ENCODE results near the gene ZNF32. TPM values are rescaled to one million over a fixed set of nuclear protein-coding genes. Genes with fewer than 3 reads are reported as not detected.

ZNF32 gene
- total RNA-seq, 1 donor from 2014 or later: 38.1 TPM

DNA sequence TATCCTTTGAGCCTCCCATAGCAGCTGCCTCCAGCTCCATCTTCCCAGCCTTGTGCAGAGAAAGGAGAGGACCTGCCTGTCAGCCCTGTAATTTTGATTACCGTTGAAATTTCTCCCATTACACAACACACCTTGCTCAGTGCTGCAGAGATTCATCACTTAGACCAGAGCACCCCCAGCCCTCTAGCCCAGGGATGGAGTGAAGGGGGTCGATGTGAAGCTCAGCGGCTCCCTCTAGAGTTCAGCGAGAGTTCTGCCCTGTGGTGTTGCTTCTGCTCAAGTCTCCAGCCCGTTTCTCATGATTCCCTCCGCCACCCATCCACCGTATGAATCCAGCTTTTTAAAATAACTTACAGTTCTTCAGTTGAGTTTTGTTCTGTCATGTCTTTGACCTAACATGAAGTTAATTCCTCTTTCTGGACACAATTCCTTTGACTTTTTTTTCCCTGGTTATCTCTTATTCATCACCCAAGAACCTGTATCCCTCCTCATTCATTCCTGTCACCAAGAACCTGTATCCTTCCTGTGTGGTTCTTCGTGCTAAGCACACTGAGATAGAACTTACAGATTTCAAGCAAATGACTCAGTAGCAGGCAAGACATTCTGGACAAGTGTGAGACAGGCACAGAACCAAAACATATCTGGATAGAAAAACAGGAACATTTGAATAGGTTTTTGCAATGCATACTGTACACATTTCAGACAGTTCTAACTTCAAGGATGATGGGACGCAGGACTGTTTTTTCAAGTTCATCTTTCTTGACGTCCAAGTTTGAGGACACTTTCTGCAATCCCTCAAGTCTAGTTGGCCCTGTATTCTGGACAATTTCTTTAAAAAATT is 35.0 kb upstream of the ZNF32 start:
- intact Hi-C loops (cut with DNase I): no loop called here
- peak; percentile 70 for DNase-seq (ENCODE audit: low spot score)

- no peak for DNase-seq (ENCODE audit: low spot score)
- intact Hi-C loops (cut with DNase I): no loop called here
Measured at GRCh38 chr10:43682956-43683355, 34.3 kb upstream of the ZNF32 start.

- intact Hi-C loops (cut with DNase I): no loop called here
- DNase-seq (ENCODE audit: low spot score): peak; percentile 31
Measured at GRCh38 chr10:43681721-43682120, 33.0 kb upstream of the ZNF32 start.

GRCh38 chr10:43681220-43681619 is 32.5 kb upstream of the ZNF32 start:
- intact Hi-C loops (cut with DNase I): no loop called here
- DNase-seq (ENCODE audit: low spot score): no peak

DNA sequence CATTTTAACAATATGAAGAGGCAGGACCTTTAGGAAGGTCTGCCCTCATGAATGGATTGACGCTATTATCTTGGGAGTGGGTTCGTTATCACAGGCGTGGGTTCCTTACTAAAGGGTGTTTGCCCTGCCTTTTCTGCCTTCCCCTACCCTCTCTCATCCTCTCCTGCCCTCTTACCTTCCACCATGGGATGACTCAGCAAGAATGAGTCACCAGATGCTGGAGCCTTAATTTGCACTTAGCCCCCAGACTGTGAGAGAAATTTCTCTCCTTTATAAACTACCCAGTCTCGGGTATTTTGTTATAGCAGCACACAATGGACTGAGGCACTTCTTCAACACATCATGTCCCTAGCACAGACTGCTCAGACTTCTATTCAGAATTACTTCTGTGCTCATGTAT is 31.4 kb upstream of the ZNF32 start:
- intact Hi-C loops (cut with DNase I): no loop called here
- no peak for DNase-seq (ENCODE audit: low spot score)

DNA sequence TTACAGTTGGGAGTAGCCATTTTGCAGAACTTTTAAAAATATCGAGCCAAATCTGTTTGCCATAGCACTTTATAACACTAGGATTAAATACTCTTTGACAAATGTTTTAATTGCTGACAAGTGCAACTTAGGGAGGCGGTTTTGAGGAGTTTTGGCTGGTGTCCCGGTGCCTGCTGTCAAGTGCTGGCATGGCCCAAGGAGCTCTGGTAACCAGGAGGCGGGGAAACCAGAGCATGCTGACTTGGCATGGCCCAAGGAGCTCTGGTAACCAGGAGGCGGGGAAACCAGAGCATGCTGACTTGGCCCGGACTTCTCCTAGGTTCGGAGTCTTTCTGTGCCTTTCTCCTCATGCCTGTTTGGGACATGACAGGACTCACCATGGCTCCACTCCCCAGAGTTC is 30.8 kb upstream of the ZNF32 start:
- DNase-seq (ENCODE audit: low spot score): peak; percentile 85
- intact Hi-C loops (cut with DNase I): no loop called here

GRCh38 chr10:43678654-43679053 is 30.0 kb upstream of the ZNF32 start:
- no peak for DNase-seq (ENCODE audit: low spot score)
- intact Hi-C loops (cut with DNase I): no loop called here

DNA sequence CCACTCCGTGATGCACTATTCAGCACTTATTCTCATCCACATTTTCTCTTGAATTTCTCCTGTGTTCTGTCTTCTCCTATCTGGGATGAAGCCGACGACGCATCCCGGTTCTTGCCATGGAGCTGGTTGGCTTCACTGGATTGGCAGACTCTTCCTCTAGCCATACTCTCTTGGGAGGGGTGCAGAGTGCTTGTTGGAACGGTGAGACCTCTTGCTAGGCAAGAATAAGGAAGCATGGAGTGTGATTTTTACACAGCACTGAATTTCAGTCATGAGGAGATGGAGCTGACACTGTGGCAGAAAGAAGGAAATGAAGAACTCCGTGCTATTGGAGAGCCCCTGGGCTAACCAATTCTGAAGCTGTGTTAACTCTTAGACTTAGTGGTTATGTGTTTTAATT is 28.2 kb upstream of the ZNF32 start:
- intact Hi-C loops (cut with DNase I): no loop called here
- no peak for DNase-seq (ENCODE audit: low spot score)

- intact Hi-C loops (cut with DNase I): no loop called here
- no peak for DNase-seq (ENCODE audit: low spot score)
Measured at GRCh38 chr10:43676331-43676730, 27.6 kb upstream of the ZNF32 start.

DNA sequence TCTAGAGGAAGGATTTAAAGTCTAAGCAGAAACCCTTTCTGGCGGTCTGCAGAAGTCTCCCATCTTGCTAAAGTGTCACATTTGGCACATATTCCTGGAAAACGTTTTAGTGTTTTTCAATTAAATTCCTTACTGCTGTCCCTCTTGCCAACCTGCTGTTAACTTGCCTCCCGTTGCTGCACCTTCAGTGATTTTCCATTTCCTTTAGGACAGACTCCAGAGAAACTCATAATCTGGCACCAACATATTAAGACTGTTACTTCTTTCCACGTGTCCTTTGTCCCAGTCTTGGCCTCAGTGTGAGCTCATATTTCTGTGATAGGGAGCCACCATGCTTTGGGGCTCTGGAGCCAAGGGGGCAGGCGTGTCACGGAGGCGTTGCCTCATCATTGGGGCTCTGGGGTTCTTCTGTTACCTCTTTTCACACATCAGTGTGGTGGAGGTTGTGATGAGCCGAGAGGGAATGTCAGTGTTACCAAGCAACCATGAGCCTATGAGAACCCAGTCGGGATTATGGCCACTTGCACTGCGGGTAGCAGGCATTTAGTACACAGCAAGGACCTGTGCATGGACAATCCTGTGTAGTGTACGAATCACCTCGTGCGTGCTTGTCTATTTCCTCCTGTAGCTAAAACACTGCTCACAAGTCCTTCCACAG is 26.0 kb upstream of the ZNF32 start:
- intact Hi-C loops (cut with DNase I): loop anchor here (5.0 kb wide), 1 partner anchor 638 kb away; no protein-coding TSS in a partner anchor
- DNase-seq (ENCODE audit: low spot score): no peak

- DNase-seq (ENCODE audit: low spot score): no peak
- intact Hi-C loops (cut with DNase I): loop anchor here (2.0 to 5.0 kb wide), 2 partner anchors 639 to 1191 kb away; no protein-coding TSS in a partner anchor
Measured at GRCh38 chr10:43673471-43673870, 24.8 kb upstream of the ZNF32 start.

GRCh38 chr10:43671659-43672531 is 23.2 kb upstream of the ZNF32 start:
- DNase-seq (ENCODE audit: low spot score): no peak

DNA sequence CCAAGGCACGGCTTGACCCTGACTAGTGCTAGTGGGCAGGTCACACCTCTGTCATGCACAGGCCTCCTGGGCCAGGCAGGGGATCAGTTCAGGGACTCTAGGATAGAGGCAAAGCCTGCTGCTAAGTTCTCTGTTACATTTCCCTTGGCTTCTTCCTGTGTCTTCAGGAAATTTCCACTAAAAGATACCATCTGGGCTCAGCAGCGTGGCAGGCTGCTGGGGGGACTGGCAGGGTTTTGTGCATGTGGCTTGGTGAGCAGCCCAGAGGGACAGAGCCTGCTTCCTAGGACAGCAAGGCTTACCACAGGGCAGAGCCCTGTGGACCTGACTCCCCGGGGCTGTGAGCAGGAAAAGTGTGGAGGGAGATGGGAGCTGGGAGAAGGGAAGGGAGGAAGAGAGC is 20.7 kb upstream of the ZNF32 start:
- DNase-seq (ENCODE audit: low spot score): no peak
- intact Hi-C loops (cut with DNase I): no loop called here

More at GRCh38 chr10:43671659-43672531, 23.2 kb upstream of the ZNF32 start:
- intact Hi-C loops (cut with DNase I): loop anchor here (1.0 to 5.0 kb wide), 4 partner anchors 640 to 1193 kb away; no protein-coding TSS in a partner anchor

DNA sequence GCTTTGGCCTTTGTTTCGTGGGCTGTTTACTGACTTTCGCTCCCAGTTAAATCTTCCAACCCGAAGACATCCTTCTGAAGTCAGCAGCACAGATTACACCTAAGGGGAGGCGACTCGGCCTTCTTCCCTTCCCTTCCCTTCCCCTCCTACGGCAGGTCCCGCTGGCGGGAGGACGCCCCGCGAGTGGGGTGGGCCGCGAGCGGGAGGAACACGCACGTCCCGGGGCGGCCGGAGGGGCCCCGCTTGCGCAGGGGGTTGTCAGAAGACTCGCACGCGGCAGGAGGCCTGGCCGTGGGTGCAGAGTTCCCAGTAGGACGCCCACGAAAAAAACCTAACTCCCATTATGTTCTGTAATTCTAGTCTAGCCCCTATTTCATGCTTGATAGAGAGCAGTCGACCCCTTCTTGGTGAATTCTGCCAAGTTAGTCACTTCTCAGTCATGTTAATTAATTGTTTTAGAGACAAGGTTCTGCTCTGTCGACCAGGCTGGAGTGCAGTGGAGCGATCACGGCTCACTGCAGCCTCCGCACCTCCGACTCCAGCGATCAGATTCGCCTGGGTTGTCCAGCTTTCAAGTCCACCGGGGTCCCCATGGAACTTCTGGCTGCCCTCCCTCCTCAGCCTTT is 19.2 kb upstream of the ZNF32 start:
- intact Hi-C loops (cut with DNase I): no loop called here
- DNase-seq (ENCODE audit: low spot score): no peak

DNA sequence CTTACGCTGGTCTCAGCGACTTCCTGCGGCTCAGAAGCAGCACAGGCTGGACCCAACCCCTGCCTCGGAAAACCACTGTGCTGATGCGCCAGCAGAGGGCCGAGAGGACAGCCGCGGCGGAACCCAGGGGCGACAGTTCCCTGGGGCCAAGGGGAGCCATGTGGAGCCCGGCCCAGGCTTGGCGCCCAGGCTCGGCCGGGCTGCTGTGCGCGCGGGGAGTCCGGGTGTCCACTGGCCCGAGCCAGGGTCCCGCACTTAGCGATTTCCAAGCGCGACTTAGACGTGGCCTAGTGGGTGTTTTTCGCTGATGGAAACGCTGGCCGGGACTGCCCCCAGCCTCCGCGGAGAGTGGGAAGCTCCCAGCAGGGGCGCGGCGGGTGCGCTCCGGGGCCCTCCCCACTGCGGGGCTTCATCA is 18.6 kb upstream of the ZNF32 start:
- intact Hi-C loops (cut with DNase I): no loop called here
- no peak for DNase-seq (ENCODE audit: low spot score)

GRCh38 chr10:43666552-43666951 is 17.9 kb upstream of the ZNF32 start:
- DNase-seq (ENCODE audit: low spot score): no peak
- intact Hi-C loops (cut with DNase I): no loop called here

DNA sequence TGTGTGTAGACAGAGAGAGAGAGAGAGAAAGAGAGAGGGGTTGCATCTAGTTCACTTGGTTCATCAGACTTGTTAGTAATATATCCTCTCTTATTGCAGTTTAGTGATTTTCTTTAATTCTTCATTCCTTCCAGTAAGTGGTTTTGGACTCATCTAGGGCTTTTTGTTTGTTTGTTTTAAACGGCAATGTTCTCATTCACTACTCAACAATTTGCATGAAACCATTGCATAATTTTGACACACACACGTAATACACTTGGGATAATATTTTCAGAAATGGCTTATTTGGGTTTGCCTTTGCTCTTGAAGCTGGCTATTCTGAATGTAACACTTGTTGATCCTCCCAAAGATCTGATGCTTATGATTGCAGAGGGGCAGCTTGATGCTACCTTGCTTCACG is 16.4 kb upstream of the ZNF32 start:
- intact Hi-C loops (cut with DNase I): no loop called here
- no peak for DNase-seq (ENCODE audit: low spot score)

DNA sequence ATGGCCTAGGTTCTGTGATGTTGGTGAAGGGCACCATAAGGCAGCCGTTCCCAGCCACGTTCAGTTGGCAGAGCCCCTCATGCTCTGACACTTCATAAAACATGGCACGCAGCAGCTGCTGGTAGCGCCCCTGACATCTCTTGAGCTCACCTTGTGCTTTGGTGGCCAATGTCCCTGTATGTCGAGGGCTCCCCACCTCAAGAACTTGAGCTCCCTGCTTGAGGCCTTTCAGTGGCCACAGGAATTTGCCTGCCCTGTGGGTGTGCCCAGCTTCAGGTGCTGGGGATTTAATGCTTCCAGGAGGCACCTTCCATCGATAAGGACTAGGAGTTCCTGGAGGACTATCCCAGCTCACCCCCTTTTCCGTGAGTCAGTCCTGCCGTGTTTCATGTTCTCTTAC is 9.5 kb upstream of the ZNF32 start:
- DNase-seq (ENCODE audit: low spot score): no peak
- intact Hi-C loops (cut with DNase I): no loop called here

DNA sequence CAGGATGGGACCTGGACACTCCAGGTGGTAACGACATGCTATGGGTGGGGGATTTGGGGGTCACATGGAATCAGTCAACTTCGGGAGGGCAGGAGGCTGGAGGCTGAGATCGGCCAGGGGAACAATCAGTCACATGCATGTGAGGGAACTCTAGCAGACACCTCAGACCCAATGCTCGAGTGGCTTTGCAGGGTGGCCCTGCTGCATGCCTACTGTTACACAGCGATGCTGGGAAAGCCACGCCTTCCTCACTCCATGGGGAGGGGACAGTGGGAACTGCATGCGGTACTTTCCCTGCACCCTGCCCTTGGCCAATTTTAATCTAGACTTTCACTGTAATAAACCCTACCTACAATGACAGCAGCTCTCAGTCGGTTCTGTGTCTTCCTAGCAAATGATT is 6.6 kb upstream of the ZNF32 start:
- intact Hi-C loops (cut with DNase I): no loop called here
- DNase-seq (ENCODE audit: low spot score): no peak

GRCh38 chr10:43653746-43654145 is 5.1 kb upstream of the ZNF32 start:
- DNase-seq (ENCODE audit: low spot score): no peak
- intact Hi-C loops (cut with DNase I): no loop called here

Measured in cardiac septum (tissue), 1 donor.